Inflammatory macrophage (primary cell): ENCODE measurements around the gene SST.

Experiments used
- DNase-seq, 2 donors: peaks; one replicate each; pipeline ENCODE4 v3.0.0-alpha.2; 2020 to 2022

Gene SST

DNA sequence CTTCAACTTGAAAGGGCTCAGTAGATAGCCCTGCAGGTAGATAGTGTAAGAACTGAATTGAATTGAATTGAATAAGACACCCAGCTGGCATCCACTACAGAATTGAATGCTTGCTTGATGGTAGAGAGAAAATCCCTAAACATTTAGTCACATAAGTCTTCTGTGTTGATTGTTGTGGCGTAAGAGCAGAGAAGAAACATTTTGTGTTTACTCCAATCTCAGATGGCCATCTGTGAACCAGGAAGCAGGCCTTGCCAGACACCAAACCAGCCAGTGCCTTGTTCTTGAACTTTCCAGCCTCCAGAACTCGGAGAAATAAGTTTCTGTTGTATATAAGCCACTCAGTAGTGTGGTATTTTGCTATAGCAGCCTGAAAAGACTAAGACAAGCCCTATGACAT lies 43.6 kb downstream of the SST start:
- no peak for DNase-seq

- no peak for DNase-seq
Measured at GRCh38 chr3:187624588-187624987, 45.6 kb downstream of the SST start.

DNA sequence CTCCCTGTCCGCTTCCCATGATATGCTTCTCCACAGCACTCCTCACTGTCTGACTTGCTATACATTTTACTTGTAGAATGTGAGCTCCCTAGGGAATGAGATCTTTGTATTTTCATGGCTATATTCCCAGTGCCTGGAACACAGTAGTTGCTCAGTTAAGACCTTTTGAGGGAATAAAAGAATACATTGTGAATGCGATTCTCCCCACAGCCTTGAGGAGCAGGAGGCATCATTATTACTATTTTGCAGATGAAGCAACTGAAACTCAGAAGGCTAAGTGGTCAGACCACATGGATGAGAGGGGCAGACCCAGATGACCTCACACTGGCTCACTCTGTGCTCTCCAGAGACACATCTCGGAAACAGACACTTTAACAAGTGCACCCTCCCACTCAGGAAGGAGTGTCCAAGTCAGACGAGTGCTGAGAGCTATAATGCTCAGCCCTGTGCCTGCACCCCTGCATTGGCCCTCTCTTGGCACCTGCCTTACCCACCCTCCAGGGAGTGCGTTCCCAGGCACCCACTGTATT lies 46.8 kb downstream of the SST start:
- no peak for DNase-seq

- no peak for DNase-seq
Measured at GRCh38 chr3:187621881-187622280, 48.3 kb downstream of the SST start.

- no peak for DNase-seq
Measured at GRCh38 chr3:187619461-187619860, 50.7 kb downstream of the SST start.
